Cardiac fibroblast (primary cell): Measurements from ENCODE around the gene IQCH.
A peak's percentile ranks its signal among the peaks of the same experiment; 100 is the strongest.

Source experiments
- DNase-seq, 2 donors: peaks; one replicate each; pipeline versions ENCODE4 v3.0.0 to v3.0.0-alpha.2; 2010; ENCODE audit warnings: low read depth in 2 of 2
- H3K4me3 ChIP-seq, 2 donors: replicated peaks in 1 of 2; 1 replicate in 1 of 2; 2 replicates in 1 of 2; pipeline ENCODE4 v1.5.1; 2011; ENCODE audit warnings: low read depth in 2 of 2, low read length in 2 of 2, mild to moderate bottlenecking in 2 of 2, moderate library complexity in 1 of 2
- CTCF ChIP-seq: IDR thresholded peaks from one replicate; pipeline ENCODE4 v1.5.1; 2011; ENCODE audit warnings: low read depth, mild to moderate bottlenecking, low read length, inconsistent platforms

IQCH gene

GRCh38 chr15:67254238-67255175 lies at the start of gene IQCH, which contains the start of gene AAGAB:
TSS of gene IQCH (plus strand) at chr15:67254786. CDS start at chr15:67254897, 111 bp downstream.
TSS of gene AAGAB (minus strand) at chr15:67254661. CDS start at chr15:67254631, 30 bp downstream.
- peak; percentile 98 to 99 for DNase-seq
- no peak for TF ChIP-seq CTCF
- H3K4me3 ChIP-seq, result peak within 1 kb of the TSS; percentile 97 to 98

GRCh38 chr15:67207555-67208207 lies 46.9 kb upstream of the IQCH start:
- no peak overlapping the region for H3K4me3 ChIP-seq
- no peak for TF ChIP-seq CTCF
- no peak for DNase-seq

DNA sequence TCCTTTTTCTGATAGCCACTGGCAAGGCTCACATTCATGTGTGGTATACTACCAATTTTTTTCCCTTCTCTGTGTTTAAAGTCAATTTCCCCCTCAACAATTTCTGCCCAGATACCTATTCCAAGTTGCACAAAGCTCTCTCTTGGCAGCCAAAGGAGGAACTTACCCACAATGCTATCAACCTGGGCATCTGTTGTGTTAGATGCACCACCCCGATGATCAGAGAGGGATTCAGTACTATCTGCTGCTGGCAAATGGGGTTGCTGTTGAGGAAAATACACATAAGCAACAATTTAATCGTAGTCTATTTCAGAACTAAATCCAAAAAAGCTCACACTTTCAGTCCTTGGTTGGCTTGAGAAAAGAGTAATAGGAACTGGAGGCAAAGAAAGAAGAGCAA lies 46.2 kb upstream of the IQCH start:
- H3K4me3 ChIP-seq, result no peak overlapping the region
- no peak for DNase-seq
- no peak for TF ChIP-seq CTCF

DNA sequence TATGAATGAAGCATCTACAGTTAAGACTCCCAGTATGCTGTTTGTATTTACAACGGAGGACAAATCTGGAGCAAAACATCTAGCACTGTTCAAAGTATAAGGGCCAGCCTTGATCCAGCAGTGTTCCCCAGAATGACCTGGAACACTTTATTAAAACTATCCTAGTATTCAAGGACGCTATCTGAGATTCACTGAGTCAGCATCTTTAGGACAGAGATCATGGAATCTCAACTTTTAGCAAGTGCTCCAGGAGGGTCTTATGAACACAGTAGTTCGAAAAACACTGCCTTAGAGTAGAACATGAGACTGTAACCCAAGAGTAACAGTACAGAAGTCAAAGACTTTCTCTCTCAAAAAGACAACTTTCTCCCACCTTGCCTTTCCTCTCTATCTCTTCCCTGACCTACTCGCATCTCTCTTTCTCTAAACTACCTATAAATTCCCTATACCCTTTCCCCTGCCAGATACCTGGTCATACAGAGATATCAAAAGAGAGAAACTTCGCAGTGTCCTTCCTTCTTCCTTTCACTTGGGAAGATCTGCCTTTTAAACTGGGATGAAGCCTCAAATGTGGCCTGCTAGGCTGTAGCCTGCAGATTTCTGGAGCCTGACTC lies 43.9 kb upstream of the IQCH start:
- H3K4me3 ChIP-seq, result no peak overlapping the region
- no peak for TF ChIP-seq CTCF
- no peak for DNase-seq

- no peak overlapping the region for H3K4me3 ChIP-seq
- no peak for TF ChIP-seq CTCF
- DNase-seq, result no peak
Measured at GRCh38 chr15:67212684-67213367, 41.8 kb upstream of the IQCH start.

- no peak for TF ChIP-seq CTCF
- no peak overlapping the region for H3K4me3 ChIP-seq
- no peak for DNase-seq
Measured at GRCh38 chr15:67215102-67215501, 39.5 kb upstream of the IQCH start.
